CD14-positive monocyte (primary cell): ENCODE data around the gene GPR55. TPM values are rescaled to one million over a fixed set of nuclear protein-coding genes. Genes with fewer than 3 reads are reported as not detected.

Source experiments
- DNase-seq, 3 donors: peaks; one replicate each; pipeline ENCODE4 v3.0.0-alpha.2; 2011 to 2022
- H2AFZ ChIP-seq: 2 replicates; pipeline ENCODE4 v1.6.0; 2012; ENCODE audit warnings: mild to moderate bottlenecking, low read depth, low read length, inconsistent platforms; ENCODE audit not compliant: insufficient read depth, poor library complexity, severe bottlenecking
- H3K27ac ChIP-seq, 2 donors: 1 replicate in 1 of 2; 2 replicates in 1 of 2; pipeline ENCODE4 v1.5.1; 2012 to 2013; ENCODE audit warnings: low read length in 2 of 2, control low read depth in 1 of 2, inconsistent platforms in 1 of 2, low read depth in 1 of 2, mild to moderate bottlenecking in 1 of 2
- H3K27me3 ChIP-seq, 2 donors: one replicate each; pipeline versions ENCODE4 v1.6.0 to v1.6.1; 2011 to 2013; ENCODE audit warnings: low read length in 2 of 2; ENCODE audit not compliant: control insufficient read depth in 2 of 2, insufficient read depth in 2 of 2
- H3K36me3 ChIP-seq, 2 donors: replicated peaks in 1 of 2; 1 replicate in 1 of 2; 2 replicates in 1 of 2; pipeline versions ENCODE4 v1.5.1 to v1.6.1; 2012 to 2013; ENCODE audit warnings: low read length in 2 of 2, control low read depth in 1 of 2, inconsistent platforms in 1 of 2, mild to moderate bottlenecking in 1 of 2; ENCODE audit not compliant: insufficient read depth in 2 of 2, control insufficient read depth in 1 of 2
- H3K4me1 ChIP-seq, 2 donors: 1 replicate in 1 of 2; 2 replicates in 1 of 2; pipeline versions ENCODE4 v1.5.1 to v1.6.1; 2012 to 2013; ENCODE audit warnings: low read length in 2 of 2, control low read depth in 1 of 2, inconsistent platforms in 1 of 2, mild to moderate bottlenecking in 1 of 2, moderate library complexity in 1 of 2; ENCODE audit not compliant: insufficient read depth in 2 of 2, control insufficient read depth in 1 of 2
- H3K4me2 ChIP-seq: replicated peaks from 2 replicates; pipeline ENCODE3; 2012; ENCODE audit warnings: low read length, moderate library complexity, mild to moderate bottlenecking; ENCODE audit not compliant: poor library complexity, severe bottlenecking; ENCODE audit errors: extremely low read depth
- H3K4me3 ChIP-seq, 3 experiments: fragments of 200-600 bp in 1 of 3; sonication (generic) in 1 of 3; replicated peaks in 1 of 3; 1 replicate in 2 of 3; 2 replicates in 1 of 3; pipeline ENCODE4 v1.5.1; 2011 to 2013; ENCODE audit warnings: low read length in 3 of 3, mild to moderate bottlenecking in 3 of 3, control low read depth in 2 of 3, low read depth in 2 of 3, inconsistent platforms in 1 of 3, moderate library complexity in 1 of 3
- H3K79me2 ChIP-seq: 2 replicates; pipeline ENCODE4 v1.6.0; 2012; ENCODE audit warnings: mild to moderate bottlenecking, control low read depth, inconsistent platforms, low read length, moderate library complexity; ENCODE audit not compliant: insufficient read depth
- H3K9ac ChIP-seq: 2 replicates; pipeline ENCODE4 v1.6.0; 2017; ENCODE audit warnings: low read length, mild to moderate bottlenecking; ENCODE audit not compliant: insufficient read depth, poor library complexity, severe bottlenecking
- H3K9me3 ChIP-seq, 2 donors: replicated peaks in 1 of 2; 1 replicate in 1 of 2; 2 replicates in 1 of 2; pipeline versions ENCODE4 v1.5.1 to v1.6.1; 2012 to 2013; ENCODE audit warnings: low read length in 2 of 2, control low read depth in 1 of 2; ENCODE audit not compliant: control insufficient read depth in 1 of 2, insufficient read depth in 1 of 2
- H4K20me1 ChIP-seq: 2 replicates; pipeline ENCODE4 v1.6.0; 2012; ENCODE audit warnings: mild to moderate bottlenecking, low read length, control low read depth, moderate library complexity; ENCODE audit not compliant: insufficient read depth
- H3K27ac Mint-ChIP-seq, 7 donors: one replicate each; pipeline ENCODE4 v1.8.0; 2020; ENCODE audit warnings: mild to moderate bottlenecking in 7 of 7, mixed read lengths in 7 of 7, moderate library complexity in 6 of 7, inconsistent platforms in 2 of 7
- H3K27me3 Mint-ChIP-seq, 3 donors: one replicate each; pipeline ENCODE4 v1.8.0; 2021 to 2022; ENCODE audit warnings: low read depth in 3 of 3, mild to moderate bottlenecking in 3 of 3, mixed read lengths in 3 of 3, moderate library complexity in 3 of 3, inconsistent platforms in 1 of 3
- H3K36me3 Mint-ChIP-seq, 2 donors: one replicate each; pipeline ENCODE4 v1.8.0; 2020; ENCODE audit warnings: mixed read lengths in 2 of 2, inconsistent platforms in 1 of 2, mild to moderate bottlenecking in 1 of 2
- H3K4me1 Mint-ChIP-seq: one replicate; pipeline ENCODE4 v1.8.0; 2020; ENCODE audit warnings: mild to moderate bottlenecking, mixed read lengths
- H3K4me3 Mint-ChIP-seq, 2 donors: one replicate each; pipeline ENCODE4 v1.8.0; 2020; ENCODE audit warnings: mild to moderate bottlenecking in 2 of 2, mixed read lengths in 2 of 2, moderate library complexity in 1 of 2
- H3K9me3 Mint-ChIP-seq, 7 donors: one replicate each; pipeline ENCODE4 v1.8.0; 2020 to 2022; ENCODE audit warnings: mixed read lengths in 7 of 7, mild to moderate bottlenecking in 6 of 7, moderate library complexity in 6 of 7, inconsistent platforms in 2 of 7
- CTCF ChIP-seq: fragments of 200-600 bp; IDR thresholded peaks from one replicate; pipeline ENCODE4 v1.8.0; 2022; ENCODE audit warnings: antibody characterized with exemption, mild to moderate bottlenecking
- WGBS: methylation state at CpG from one replicate; pipeline ENCODE4 v1.1.5; 2013; ENCODE audit warnings: missing lambda C conversion rate; ENCODE audit not compliant: insufficient coverage; 5-methylcytosine and 5-hydroxymethylcytosine counted together
- intact Hi-C, 2 donors: fragments of 100-400 bp; cut with micrococcal nuclease; formaldehyde crosslinking; loops; one replicate each; pipeline versions ENCODE4 v1.15.0 to v1.15.1; 2023
- polyA plus RNA-seq, 3 donors: library from polyadenylated mRNA; depleted of rRNA in 1 of 3; unstranded in 2 of 3; stranded (reverse) in 1 of 3; fragments of 300-500 nt in 2 of 3; fragments of >200 nt in 1 of 3; fragmentation: Illumina TruSeq in 2 of 3; gene quantifications; 1 replicate in 2 of 3; 2 replicates in 1 of 3; pipeline ENCODE4 v1.2.3, GENCODE V29; 2012 to 2021

Gene GPR55
- polyA plus RNA-seq, 3 donors, result 0.11 to 0.12 TPM; not detected in 1

- no peaks in the 10 kb centered on the region for H3K36me3 ChIP-seq
- Mint-ChIP-seq H3K4me3 (no peak overlapping the region), H3K4me1 (peaks cover 11% of the 10 kb centered on the region), H3K27me3 (peaks cover 2 to 10% (median 4%) of the 10 kb centered on the region in 3 donors), H3K27ac (no peak overlapping the region), H3K36me3 (no peaks in the 10 kb centered on the region), H3K9me3 (no peaks in the 10 kb centered on the region)
- H3K27ac ChIP-seq, result no peak overlapping the region
- TF ChIP-seq CTCF, result no peak
- H3K4me3 ChIP-seq, result no peak overlapping the region
- H3K79me2 ChIP-seq, result no peaks in the 10 kb centered on the region
- H4K20me1 ChIP-seq, result no peaks in the 10 kb centered on the region
- H3K4me1 ChIP-seq, result peaks cover 0 to 7% of the 10 kb centered on the region in 2 donors
- no peaks in the 10 kb centered on the region for H3K9me3 ChIP-seq
- WGBS, result 89% methylated on average over 14 of the region's 18 CpGs
- H3K27me3 ChIP-seq, result no peaks in the 10 kb centered on the region
- no peak overlapping the region for H3K9ac ChIP-seq
- intact Hi-C loops, result no loop called here
- no peak overlapping the region for H2AFZ ChIP-seq
- H3K4me2 ChIP-seq, result no peak overlapping the region
- DNase-seq, result no peak
These were observed 19.3 kb downstream of the GPR55 start for GRCh38 chr2:230905448-230906421.

- Mint-ChIP-seq H3K4me3 (no peak overlapping the region), H3K36me3 (no peaks in the 10 kb centered on the region), H3K9me3 (no peaks in the 10 kb centered on the region), H3K27ac (peak overlapping the region in 1 of 7 donors; percentile 21), H3K27me3 (peaks cover 0 to 6% (median 2%) of the 10 kb centered on the region in 3 donors), H3K4me1 (peaks cover 7% of the 10 kb centered on the region)
- H3K27ac ChIP-seq, result no peak overlapping the region
- no peak for TF ChIP-seq CTCF
- no peak overlapping the region for H3K4me2 ChIP-seq
- intact Hi-C loops, result no loop called here
- no peaks in the 10 kb centered on the region for H3K9me3 ChIP-seq
- no peak for DNase-seq
- no peaks in the 10 kb centered on the region for H3K36me3 ChIP-seq
- H3K9ac ChIP-seq, result no peak overlapping the region
- H3K79me2 ChIP-seq, result no peaks in the 10 kb centered on the region
- 97% methylated on average over 12 of the region's 15 CpGs for WGBS
- peaks cover 0 to 7% of the 10 kb centered on the region in 2 donors for H3K4me1 ChIP-seq
- H3K4me3 ChIP-seq, result no peak overlapping the region
- no peaks in the 10 kb centered on the region for H4K20me1 ChIP-seq
- H3K27me3 ChIP-seq, result no peaks in the 10 kb centered on the region
- no peak overlapping the region for H2AFZ ChIP-seq
These were observed 20.1 kb downstream of the GPR55 start for GRCh38 chr2:230904856-230905447.
